Measurements from ENCODE around the gene FOXC2.

- TF ChIP-seq EZH2 (IDR thresholded peaks at IDR 0.05; ENCODE audit: borderline replicate concordance, low read depth, low read length, severe bottlenecking) (no peak), CTCF (IDR thresholded peaks at IDR 0.05; ENCODE audit: extremely low read depth in 1 of 2, insufficient read depth in 1 of 2, low read depth in 1 of 2, low read length in 2 of 2) (no peak)
Observed at GRCh38 chr16:86538196-86538780, 28.3 kb upstream of the FOXC2 start.

Data from endothelial cell of umbilical vein (primary cell).